RWPE1 (cell line): Measurements from ENCODE around the gene CTSO.
"Not testable (repeated sequence)": the region's sequence is repeated elsewhere in the genome, so short reads cannot be mapped to it uniquely, and the experiment has no call there.

Source experiments
- CTCF ChIA-PET: fragments of 350-600 bp; sonication (Branson Sonifier 250); formaldehyde crosslinking; extraction: SDS; loops from one replicate; lab custom pipeline; 2021; lab: Yijun Ruan, JAX
- POLR2A ChIA-PET: fragments of 400-600 bp; formaldehyde crosslinking; extraction: SDS; loops from one replicate; lab custom pipeline; 2020; ENCODE audit warnings: antibody characterized with exemption; ENCODE audit not compliant: low non-redundant PET; lab: Yijun Ruan, JAX
- DNase-seq: peaks from one replicate; pipeline ENCODE4 v3.0.0; 2012; ENCODE audit warnings: low spot score
- H3K27ac ChIP-seq: fragments of 450-650 bp; 2 replicates; pipeline ENCODE4 v1.5.1; 2017
- TF ChIP-seq, protein P1 (sequence below): fragments of 450-650 bp; conservative IDR thresholded peaks from 2 replicates; pipeline ENCODE4 v1.5.1; 2017; ENCODE audit warnings: low read depth, mild to moderate bottlenecking

The CTSO gene

DNA sequence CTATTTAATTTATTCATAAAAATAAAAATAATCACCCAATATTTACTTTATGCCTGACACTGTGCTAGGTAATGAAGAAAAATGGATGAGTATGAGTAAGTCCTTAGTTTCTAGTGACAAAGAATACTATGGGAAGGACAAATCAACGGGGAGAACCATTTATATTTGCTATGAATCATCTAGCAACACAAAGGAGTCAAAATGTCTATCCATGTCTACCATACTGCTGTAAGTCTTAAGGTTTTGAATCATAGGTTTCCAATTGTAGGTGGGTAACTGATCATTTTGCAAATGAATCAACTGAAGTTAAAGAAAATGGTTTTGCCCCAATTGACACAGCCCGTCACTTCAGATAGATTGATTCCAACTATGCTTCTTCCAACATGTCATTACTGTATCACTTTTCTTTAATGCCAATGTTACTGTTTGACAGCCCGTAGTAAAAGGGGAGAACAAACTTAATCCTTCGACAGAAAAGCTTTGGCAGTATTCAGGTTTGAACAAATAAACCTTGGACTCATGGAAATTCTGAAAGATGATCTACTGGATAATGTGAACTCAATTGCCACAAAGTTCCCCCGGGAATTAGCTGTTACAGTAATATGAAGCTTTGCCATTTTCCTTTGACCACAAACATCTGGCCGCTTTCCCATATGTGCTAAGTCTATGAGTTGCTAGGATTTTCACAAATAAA is 47.0 kb downstream of the CTSO start:
- ChIA-PET POLR2A (no interaction called here), CTCF (no interaction called here)
- H3K27ac ChIP-seq = no peak overlapping the region
- DNase-seq = peak; percentile 33
- TF ChIP-seq, protein P1, sequence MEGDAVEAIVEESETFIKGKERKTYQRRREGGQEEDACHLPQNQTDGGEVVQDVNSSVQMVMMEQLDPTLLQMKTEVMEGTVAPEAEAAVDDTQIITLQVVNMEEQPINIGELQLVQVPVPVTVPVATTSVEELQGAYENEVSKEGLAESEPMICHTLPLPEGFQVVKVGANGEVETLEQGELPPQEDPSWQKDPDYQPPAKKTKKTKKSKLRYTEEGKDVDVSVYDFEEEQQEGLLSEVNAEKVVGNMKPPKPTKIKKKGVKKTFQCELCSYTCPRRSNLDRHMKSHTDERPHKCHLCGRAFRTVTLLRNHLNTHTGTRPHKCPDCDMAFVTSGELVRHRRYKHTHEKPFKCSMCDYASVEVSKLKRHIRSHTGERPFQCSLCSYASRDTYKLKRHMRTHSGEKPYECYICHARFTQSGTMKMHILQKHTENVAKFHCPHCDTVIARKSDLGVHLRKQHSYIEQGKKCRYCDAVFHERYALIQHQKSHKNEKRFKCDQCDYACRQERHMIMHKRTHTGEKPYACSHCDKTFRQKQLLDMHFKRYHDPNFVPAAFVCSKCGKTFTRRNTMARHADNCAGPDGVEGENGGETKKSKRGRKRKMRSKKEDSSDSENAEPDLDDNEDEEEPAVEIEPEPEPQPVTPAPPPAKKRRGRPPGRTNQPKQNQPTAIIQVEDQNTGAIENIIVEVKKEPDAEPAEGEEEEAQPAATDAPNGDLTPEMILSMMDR = no peak

DNA sequence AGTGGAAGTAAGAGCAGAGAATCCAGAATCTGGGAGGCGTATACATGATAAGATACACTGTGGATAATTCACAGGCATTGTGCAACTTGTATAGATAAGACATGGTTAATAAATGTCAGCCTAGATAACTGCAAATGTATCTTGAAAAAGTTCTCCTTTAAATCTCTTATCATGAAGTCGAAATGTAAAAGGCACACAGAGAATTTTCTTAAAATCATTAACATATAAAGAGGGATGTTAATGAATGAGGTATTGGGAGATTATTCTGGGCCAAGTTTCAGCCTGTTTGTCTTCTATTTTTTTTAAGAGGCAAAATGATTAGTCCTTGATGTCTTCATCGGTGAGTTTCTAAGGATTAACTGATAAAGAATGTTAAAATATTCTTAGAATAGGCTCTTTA is 49.3 kb downstream of the CTSO start:
- ChIA-PET CTCF (no interaction called here), POLR2A (no interaction called here)
- DNase-seq = no peak
- no peak overlapping the region for H3K27ac ChIP-seq
- TF ChIP-seq, protein P1 = no peak

DNA sequence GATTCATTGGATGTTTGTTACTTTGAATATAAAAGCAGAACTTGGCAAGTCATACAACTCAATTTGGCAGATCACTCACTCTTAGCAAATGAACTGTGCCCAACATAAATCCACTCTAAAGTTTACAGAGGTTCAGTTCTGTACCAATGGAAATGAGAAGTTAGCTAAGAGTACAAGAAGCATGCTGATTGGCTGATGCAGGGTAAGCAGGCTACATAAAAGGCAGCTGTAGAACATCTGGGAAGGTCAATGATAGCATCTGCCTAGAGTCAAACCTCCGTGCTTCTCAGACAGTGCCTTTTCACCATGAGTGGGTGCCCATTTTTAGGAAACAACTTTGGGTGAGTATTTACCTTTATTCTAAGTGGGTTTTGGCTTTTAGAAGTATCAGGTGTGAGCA is 50.2 kb downstream of the CTSO start, which contains the start of gene TDO2:
Gene TDO2 (plus strand): TSS at position 244 of the 400 bp plus-strand sequence. CDS start 63 bp downstream, at position 307.
- CTCF ChIA-PET = no interaction called here
- POLR2A ChIA-PET = no interaction called here
- TF ChIP-seq, protein P1 = no peak
- H3K27ac ChIP-seq = no peak within 1 kb of the TSS
- no peak for DNase-seq

GRCh38 chr4:155901013-155901412 is 52.7 kb downstream of the CTSO start:
- ChIA-PET POLR2A (no interaction called here), CTCF (no interaction called here)
- H3K27ac ChIP-seq = no peak overlapping the region
- TF ChIP-seq, protein P1 = no peak
- no peak for DNase-seq

- peak; percentile 7 for DNase-seq
- H3K27ac ChIP-seq = no peak overlapping the region
- ChIA-PET POLR2A (no interaction called here), CTCF (interaction anchor here (0.7 kb wide), 1 partner anchor 100 kb away, joined by 8 read pairs; no protein-coding TSS in a partner anchor)
- TF ChIP-seq, protein P1 = no peak
These were observed 53.3 kb downstream of the CTSO start for GRCh38 chr4:155900381-155900780.

GRCh38 chr4:155899891-155900290 is 53.8 kb downstream of the CTSO start:
- ChIA-PET CTCF (interaction anchor here (0.7 kb wide), 1 partner anchor 99 kb away, joined by 8 read pairs; no protein-coding TSS in a partner anchor), POLR2A (no interaction called here)
- H3K27ac ChIP-seq = no peak overlapping the region
- DNase-seq = no peak
- TF ChIP-seq, protein P1 = no peak

- POLR2A ChIA-PET, CTCF ChIA-PET, H3K27ac ChIP-seq, DNase-seq: not testable (repeated sequence)
These were observed 55.3 kb downstream of the CTSO start for GRCh38 chr4:155898371-155898770.
